GM19395 (cell line): ENCODE results near the gene OR4D2.
A peak's percentile ranks its signal among the peaks of the same experiment; 100 is the strongest.

Experiments used
- ATAC-seq: cut with Tn5 transposase; IDR thresholded peaks from one replicate; pipeline ENCODE4 v1.9.1; 2021; ENCODE audit warnings: mild to moderate bottlenecking, moderate library complexity; ENCODE audit not compliant: unreplicated experiment

The OR4D2 gene

GRCh38 chr17:58205936-58206335 lies 39.2 kb downstream of the OR4D2 start:
- ATAC-seq = no peak

DNA sequence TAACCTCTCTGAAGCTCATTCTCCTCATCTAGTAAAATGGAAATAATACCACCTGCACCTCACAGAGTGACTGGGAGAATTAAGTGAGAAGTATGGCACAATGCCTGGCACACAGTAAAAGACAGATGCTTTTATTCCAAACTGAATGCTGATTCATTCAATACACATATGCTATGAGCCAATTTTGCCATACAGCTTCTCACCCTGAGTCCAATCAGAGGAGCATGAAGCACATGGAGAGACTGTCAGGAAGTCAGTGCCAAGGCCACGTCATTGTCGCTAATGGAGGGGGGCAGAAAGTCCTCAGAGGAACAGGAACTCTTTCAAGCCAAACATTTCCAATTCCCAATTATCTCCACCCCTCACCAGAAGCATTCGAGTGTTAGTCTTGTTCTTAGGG lies 40.7 kb downstream of the OR4D2 start:
- no peak for ATAC-seq

DNA sequence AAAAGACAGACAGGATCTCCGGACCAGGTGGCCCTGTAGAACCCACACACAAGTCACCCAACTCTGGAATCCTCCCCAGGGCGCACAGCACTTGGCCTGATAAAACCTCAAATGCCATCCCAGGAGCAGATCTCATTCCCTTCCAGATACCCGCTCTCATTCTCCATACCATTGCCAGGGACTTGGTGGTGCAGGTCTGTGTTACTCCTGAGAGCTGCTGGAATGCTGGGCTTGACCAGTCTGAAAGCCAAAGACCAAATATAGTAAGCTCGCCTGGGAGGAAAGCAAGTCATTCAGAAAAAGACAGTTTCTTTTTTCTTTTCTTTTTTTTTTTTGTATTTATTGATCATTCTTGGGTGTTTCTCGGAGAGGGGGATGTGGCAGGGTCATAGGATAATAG lies 41.6 kb downstream of the OR4D2 start:
- ATAC-seq = no peak

- ATAC-seq = no peak
Observed at GRCh38 chr17:58210922-58211321, 44.1 kb downstream of the OR4D2 start.

- ATAC-seq = no peak
Observed at GRCh38 chr17:58215685-58216084, 48.9 kb downstream of the OR4D2 start.

DNA sequence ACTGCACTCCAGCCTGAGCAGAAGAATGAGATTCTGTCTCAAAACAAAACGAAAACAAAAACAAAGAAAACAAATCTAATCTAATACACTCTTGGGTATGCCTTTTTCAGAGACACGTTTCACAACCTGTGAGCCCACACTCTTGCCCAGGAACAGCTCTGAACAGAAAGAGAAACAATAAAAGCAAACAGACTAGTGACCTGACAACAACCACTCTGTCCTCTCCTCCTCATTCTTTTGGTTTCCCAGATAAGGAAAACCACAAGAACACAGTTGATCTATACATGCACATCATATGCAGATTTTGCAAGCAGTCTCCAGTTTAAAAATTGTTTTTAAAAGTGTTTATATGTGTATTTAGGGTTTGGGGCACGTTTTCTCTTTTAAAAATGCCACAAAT lies 51.0 kb downstream of the OR4D2 start:
- ATAC-seq = no peak

GRCh38 chr17:58219007-58219788 lies 52.4 kb downstream of the OR4D2 start, which contains the start of gene MKS1:
Gene MKS1, minus strand, starts transcription at chr17:58219255. Its CDS starts 25 bp downstream, at chr17:58219230.
- ATAC-seq = peak; percentile 91

GRCh38 chr17:58219789-58220183 lies 53.0 kb downstream of the OR4D2 start:
- no peak for ATAC-seq
